ENCODE data around the gene PHKB.

- TF ChIP-seq, protein P1, sequence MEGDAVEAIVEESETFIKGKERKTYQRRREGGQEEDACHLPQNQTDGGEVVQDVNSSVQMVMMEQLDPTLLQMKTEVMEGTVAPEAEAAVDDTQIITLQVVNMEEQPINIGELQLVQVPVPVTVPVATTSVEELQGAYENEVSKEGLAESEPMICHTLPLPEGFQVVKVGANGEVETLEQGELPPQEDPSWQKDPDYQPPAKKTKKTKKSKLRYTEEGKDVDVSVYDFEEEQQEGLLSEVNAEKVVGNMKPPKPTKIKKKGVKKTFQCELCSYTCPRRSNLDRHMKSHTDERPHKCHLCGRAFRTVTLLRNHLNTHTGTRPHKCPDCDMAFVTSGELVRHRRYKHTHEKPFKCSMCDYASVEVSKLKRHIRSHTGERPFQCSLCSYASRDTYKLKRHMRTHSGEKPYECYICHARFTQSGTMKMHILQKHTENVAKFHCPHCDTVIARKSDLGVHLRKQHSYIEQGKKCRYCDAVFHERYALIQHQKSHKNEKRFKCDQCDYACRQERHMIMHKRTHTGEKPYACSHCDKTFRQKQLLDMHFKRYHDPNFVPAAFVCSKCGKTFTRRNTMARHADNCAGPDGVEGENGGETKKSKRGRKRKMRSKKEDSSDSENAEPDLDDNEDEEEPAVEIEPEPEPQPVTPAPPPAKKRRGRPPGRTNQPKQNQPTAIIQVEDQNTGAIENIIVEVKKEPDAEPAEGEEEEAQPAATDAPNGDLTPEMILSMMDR (IDR thresholded peaks at IDR 0.05) = no peak
- no peak for TF ChIP-seq EZH2 (IDR thresholded peaks at IDR 0.05; ENCODE audit: borderline replicate concordance, insufficient read depth, low read depth, low read length, poor library complexity, severe bottlenecking)
Observed at GRCh38 chr16:47611848-47612493, 150.8 kb downstream of the PHKB start.

Measured in B cell (primary cell).